ENCODE measurements around the gene RTN3.

- TF ChIP-seq CTCF (IDR thresholded peaks at IDR 0.05) (no peak), EZH2 (IDR thresholded peaks at IDR 0.05; ENCODE audit: borderline replicate concordance, insufficient read depth, low read depth, low read length, poor library complexity, severe bottlenecking) (no peak)
Observed at GRCh38 chr11:63756919-63757761, 75.8 kb downstream of the RTN3 start.

Data from B cell (primary cell).